CD4-positive, alpha-beta T cell (primary cell): ENCODE data around the gene TMPRSS3. TPM values are rescaled to one million over a fixed set of nuclear protein-coding genes. Genes with fewer than 3 reads are reported as not detected.

Source experiments
- ATAC-seq: fragments of 200-7000 bp; cut with Tn5 transposase; one replicate; pipeline ENCODE4 v1.10.0; 2022; ENCODE audit warnings: mild to moderate bottlenecking; ENCODE audit not compliant: poor library complexity
- CTCF ChIA-PET: fragments of 350-600 bp; sonication (Branson Sonifier 250); formaldehyde crosslinking; loops from one replicate; lab custom pipeline; 2021; ENCODE audit warnings: antibody characterized with exemption, inconsistent platforms; lab: Charles Lee
- POLR2A ChIA-PET: fragments of 350-600 bp; sonication (Branson Sonifier 250); formaldehyde crosslinking; loops from one replicate; lab custom pipeline; 2021; ENCODE audit warnings: antibody characterized with exemption, inconsistent platforms; lab: Charles Lee
- DNase-seq, 14 experiments: peaks; one replicate each; pipeline ENCODE4 v3.0.0-alpha.2; 2013 to 2020; ENCODE audit warnings: mixed read lengths in 2 of 14
- H3K27ac ChIP-seq, 2 donors: one replicate each; pipeline versions ENCODE4 v1.5.1 to v1.7.0; 2013; ENCODE audit warnings: low read length in 2 of 2, low read depth in 1 of 2, mild to moderate bottlenecking in 1 of 2
- H3K27me3 ChIP-seq, 2 experiments: 1 replicate in 1 of 2; 2 replicates in 1 of 2; pipeline versions ENCODE4 v1.6.1 to v1.7.0; 2013; ENCODE audit warnings: low read length in 2 of 2, control low read depth in 1 of 2, mild to moderate bottlenecking in 1 of 2, moderate library complexity in 1 of 2; ENCODE audit not compliant: insufficient read depth in 2 of 2, control insufficient read depth in 1 of 2
- H3K36me3 ChIP-seq: one replicate; pipeline ENCODE4 v1.6.1; 2013; ENCODE audit warnings: low read length, control low read depth; ENCODE audit not compliant: insufficient read depth
- H3K4me1 ChIP-seq: one replicate; pipeline ENCODE4 v1.6.1; 2013; ENCODE audit warnings: low read length, control low read depth; ENCODE audit not compliant: insufficient read depth
- H3K4me3 ChIP-seq: one replicate; pipeline ENCODE4 v1.5.1; 2013; ENCODE audit warnings: mild to moderate bottlenecking, low read length, moderate library complexity
- H3K9me3 ChIP-seq, 2 experiments: 1 replicate in 1 of 2; 2 replicates in 1 of 2; pipeline versions ENCODE4 v1.6.1 to v1.7.0; 2013; ENCODE audit warnings: low read length in 2 of 2, mild to moderate bottlenecking in 2 of 2, control low read depth in 1 of 2, moderate library complexity in 1 of 2; ENCODE audit not compliant: control insufficient read depth in 1 of 2, insufficient read depth in 1 of 2
- H3K27ac Mint-ChIP-seq: one replicate; pipeline ENCODE4 v1.8.0; 2020; ENCODE audit warnings: mixed read lengths
- H3K27me3 Mint-ChIP-seq: one replicate; pipeline ENCODE4 v1.8.0; 2021; ENCODE audit warnings: mixed read lengths
- H3K36me3 Mint-ChIP-seq: one replicate; pipeline ENCODE4 v1.8.0; 2021; ENCODE audit warnings: low read depth, mixed read lengths
- H3K4me1 Mint-ChIP-seq: one replicate; pipeline ENCODE4 v1.8.0; 2021; ENCODE audit warnings: low read depth, mixed read lengths
- H3K4me3 Mint-ChIP-seq: one replicate; pipeline ENCODE4 v1.8.0; 2020; ENCODE audit warnings: mild to moderate bottlenecking, mixed read lengths
- H3K9me3 Mint-ChIP-seq: one replicate; pipeline ENCODE4 v1.8.0; 2020; ENCODE audit warnings: mixed read lengths
- CTCF ChIP-seq: fragments of 200-600 bp; IDR thresholded peaks from one replicate; pipeline ENCODE4 v1.8.0; 2022; ENCODE audit warnings: antibody characterized with exemption, mild to moderate bottlenecking
- intact Hi-C, 2 experiments: fragments of 100-400 bp; cut with DNase I in 1 of 2; cut with micrococcal nuclease in 1 of 2; formaldehyde crosslinking; loops; one replicate each; pipeline versions ENCODE4 v1.15.1 to v1.9.0; 2023 to 2025; cut with DNase I, micrococcal nuclease
- total RNA-seq, 174 experiments: library from RNA in 2 of 174; stranded (reverse) in 2 of 174; gene quantifications; one replicate each; pipeline ENCODE4 v1.2.3 and lab custom pipeline; 2021 to 2026

The TMPRSS3 gene
- total RNA-seq, 2 experiments from 2014 or later = 1.5 TPM

GRCh38 chr21:42377951-42378340, 17.9 kb downstream of the TMPRSS3 start:
- H3K27ac Mint-ChIP-seq = no peak overlapping the region
- Histone ChIP-seq H3K4me1 (peaks cover 6% of the 10 kb centered on the region), H3K4me3 (no peak overlapping the region), H3K27ac (no peak overlapping the region), H3K36me3 (no peaks in the 10 kb centered on the region), H3K9me3 (peaks cover 11 to 22% of the 10 kb centered on the region in 2 experiments), H3K27me3 (no peaks in the 10 kb centered on the region)
- POLR2A ChIA-PET = no interaction called here
- no peak for DNase-seq
- H3K4me3 Mint-ChIP-seq = no peak overlapping the region
- no peak for TF ChIP-seq CTCF
- intact Hi-C loops = loop anchor here in 1 of 2 experiments (10.0 kb wide), 1 partner anchor 47 kb away; no protein-coding TSS in a partner anchor
- H3K9me3 Mint-ChIP-seq = peaks cover 5% of the 10 kb centered on the region
- CTCF ChIA-PET = no interaction called here
- no peaks in the 10 kb centered on the region for H3K27me3 Mint-ChIP-seq
- no peaks in the 10 kb centered on the region for H3K36me3 Mint-ChIP-seq
- no peak for ATAC-seq
- H3K4me1 Mint-ChIP-seq = peaks cover 5% of the 10 kb centered on the region

GRCh38 chr21:42377211-42377950, 18.5 kb downstream of the TMPRSS3 start:
- CTCF ChIA-PET = no interaction called here
- no peak for TF ChIP-seq CTCF
- H3K27ac Mint-ChIP-seq = no peak overlapping the region

GRCh38 chr21:42376338-42376982, 19.4 kb downstream of the TMPRSS3 start:
- DNase-seq = peak in 1 of 14 experiments; percentile 74

More at GRCh38 chr21:42377211-42377950, 18.5 kb downstream of the TMPRSS3 start:
- no peak overlapping the region for H3K27ac ChIP-seq
- peaks cover 10 to 17% of the 10 kb centered on the region in 2 experiments for H3K9me3 ChIP-seq
- ATAC-seq = no peak
- no peaks in the 10 kb centered on the region for H3K36me3 ChIP-seq
- Mint-ChIP-seq H3K36me3 (no peaks in the 10 kb centered on the region), H3K9me3 (peaks cover 5% of the 10 kb centered on the region), H3K4me1 (peaks cover 5% of the 10 kb centered on the region), H3K4me3 (no peak overlapping the region), H3K27me3 (no peaks in the 10 kb centered on the region)
- intact Hi-C loops = loop anchor here in 1 of 2 experiments (10.0 kb wide), 1 partner anchor 47 kb away; no protein-coding TSS in a partner anchor
- H3K4me1 ChIP-seq = peaks cover 6% of the 10 kb centered on the region
- no peaks in the 10 kb centered on the region for H3K27me3 ChIP-seq
- no peak for DNase-seq
- H3K4me3 ChIP-seq = no peak overlapping the region
- POLR2A ChIA-PET = no interaction called here

More at GRCh38 chr21:42376338-42376982, 19.4 kb downstream of the TMPRSS3 start:
- no peaks in the 10 kb centered on the region for H3K27me3 ChIP-seq
- no peak overlapping the region for H3K27ac ChIP-seq
- Mint-ChIP-seq H3K9me3 (peaks cover under 1% of the 10 kb centered on the region), H3K36me3 (no peaks in the 10 kb centered on the region), H3K27me3 (no peaks in the 10 kb centered on the region), H3K4me1 (peaks cover 5% of the 10 kb centered on the region), H3K4me3 (no peak overlapping the region), H3K27ac (no peak overlapping the region)
- peaks cover 6% of the 10 kb centered on the region for H3K4me1 ChIP-seq
- no peaks in the 10 kb centered on the region for H3K36me3 ChIP-seq
- ChIA-PET CTCF (no interaction called here), POLR2A (interaction anchor here (2.1 kb wide), 1 partner anchor 27 kb away, joined by 6 read pairs; the partner anchor contains the start of gene UBASH3A)
- TF ChIP-seq CTCF = no peak
- ATAC-seq = no peak
- H3K4me3 ChIP-seq = no peak overlapping the region
- intact Hi-C loops = loop anchor here in 1 of 2 experiments (10.0 kb wide), 1 partner anchor 48 kb away; no protein-coding TSS in a partner anchor
- H3K9me3 ChIP-seq = peaks cover 1 to 8% of the 10 kb centered on the region in 2 experiments
